ENCODE data around the gene AK8.

AK8 gene

GRCh38 chr9:132776268-132776667 lies 101.8 kb downstream of the AK8 start:
- Histone ChIP-seq H3K9ac (ENCODE audit: low read length) (no peak overlapping the region), H2AK5ac (ENCODE audit: low read length) (no peak overlapping the region), H3K4ac (ENCODE audit: low read depth, low read length) (no peak overlapping the region), H3K23ac (ENCODE audit: low read length) (no peak overlapping the region), H4K91ac (ENCODE audit: low read depth, low read length) (no peak overlapping the region), H3K79me2 (ENCODE audit: control insufficient read depth, insufficient read depth, low read length, poor library complexity) (no peaks in the 10 kb centered on the region), H2BK12ac (ENCODE audit: low read length) (no peak overlapping the region), H3K27ac (ENCODE audit: low read depth, low read length) (no peak overlapping the region), H4K8ac (ENCODE audit: low read depth, low read length) (no peak overlapping the region), H2BK5ac (ENCODE audit: low read depth, low read length, poor library complexity) (no peak overlapping the region), H3K36me3 (ENCODE audit: control insufficient read depth in 1 of 2, insufficient read depth in 2 of 2, low read length in 2 of 2) (no peaks in the 10 kb centered on the region), H3K79me1 (ENCODE audit: low read length) (no peaks in the 10 kb centered on the region), H3K27me3 (ENCODE audit: insufficient read depth, low read length) (no peaks in the 10 kb centered on the region), H2AFZ (ENCODE audit: insufficient read depth, low read length, poor library complexity) (no peak overlapping the region), H3K4me3 (ENCODE audit: low read depth, low read length) (no peak overlapping the region), H3K18ac (ENCODE audit: low read length) (no peak overlapping the region), H4K12ac (ENCODE audit: low read depth, low read length) (no peak overlapping the region), H2BK120ac (ENCODE audit: insufficient read depth, low read length, poor library complexity) (no peak overlapping the region), H3K14ac (ENCODE audit: low read length) (no peak overlapping the region), H3K4me2 (ENCODE audit: low read length) (no peak overlapping the region), H3K4me1 (ENCODE audit: control insufficient read depth in 1 of 2, insufficient read depth in 2 of 2, low read length in 2 of 2) (no peaks in the 10 kb centered on the region), H3K9me3 (ENCODE audit: insufficient read depth, low read depth, low read length) (peaks cover 5% of the 10 kb centered on the region)
- no CpG with 5 or more reads among the region's 11 CpGs for WGBS (ENCODE audit: extremely low coverage, insufficient coverage, insufficient read length)
- DNase-seq = no peak

- H4K12ac ChIP-seq (ENCODE audit: low read depth, low read length) = no peak overlapping the region
- no peaks in the 10 kb centered on the region for H3K27me3 ChIP-seq (ENCODE audit: insufficient read depth, low read length)
- H2BK120ac ChIP-seq (ENCODE audit: insufficient read depth, low read length, poor library complexity) = no peak overlapping the region
- no peak overlapping the region for H3K4ac ChIP-seq (ENCODE audit: low read depth, low read length)
- no peaks in the 10 kb centered on the region for H3K79me2 ChIP-seq (ENCODE audit: control insufficient read depth, insufficient read depth, low read length, poor library complexity)
- no peak overlapping the region for H4K91ac ChIP-seq (ENCODE audit: low read depth, low read length)
- no CpG with 5 or more reads among the region's 4 CpGs for WGBS (ENCODE audit: extremely low coverage, insufficient coverage, insufficient read length)
- no peak overlapping the region for H3K18ac ChIP-seq (ENCODE audit: low read length)
- no peak overlapping the region for H2AFZ ChIP-seq (ENCODE audit: insufficient read depth, low read length, poor library complexity)
- H3K23ac ChIP-seq (ENCODE audit: low read length) = no peak overlapping the region
- no peak overlapping the region for H2BK5ac ChIP-seq (ENCODE audit: low read depth, low read length, poor library complexity)
- no peaks in the 10 kb centered on the region for H3K4me1 ChIP-seq (ENCODE audit: control insufficient read depth in 1 of 2, insufficient read depth in 2 of 2, low read length in 2 of 2)
- no peak overlapping the region for H3K9ac ChIP-seq (ENCODE audit: low read length)
- no peaks in the 10 kb centered on the region for H3K79me1 ChIP-seq (ENCODE audit: low read length)
- no peak overlapping the region for H3K4me2 ChIP-seq (ENCODE audit: low read length)
- H3K9me3 ChIP-seq (ENCODE audit: insufficient read depth, low read depth, low read length) = peaks cover 5% of the 10 kb centered on the region
- H3K36me3 ChIP-seq (ENCODE audit: control insufficient read depth in 1 of 2, insufficient read depth in 2 of 2, low read length in 2 of 2) = no peaks in the 10 kb centered on the region
- H3K27ac ChIP-seq (ENCODE audit: low read depth, low read length) = no peak overlapping the region
- DNase-seq = no peak
- H4K8ac ChIP-seq (ENCODE audit: low read depth, low read length) = no peak overlapping the region
- no peak overlapping the region for H2AK5ac ChIP-seq (ENCODE audit: low read length)
- H3K4me3 ChIP-seq (ENCODE audit: low read depth, low read length) = no peak overlapping the region
- no peak overlapping the region for H3K14ac ChIP-seq (ENCODE audit: low read length)
- H2BK12ac ChIP-seq (ENCODE audit: low read length) = no peak overlapping the region
Observed at GRCh38 chr9:132775720-132776119, 102.4 kb downstream of the AK8 start.

GRCh38 chr9:132774886-132775285 lies 103.2 kb downstream of the AK8 start:
- Histone ChIP-seq H4K8ac (ENCODE audit: low read depth, low read length) (no peak overlapping the region), H3K79me1 (ENCODE audit: low read length) (peaks cover 1% of the 10 kb centered on the region), H3K4ac (ENCODE audit: low read depth, low read length) (no peak overlapping the region), H2AFZ (ENCODE audit: insufficient read depth, low read length, poor library complexity) (no peak overlapping the region), H3K4me1 (ENCODE audit: control insufficient read depth in 1 of 2, insufficient read depth in 2 of 2, low read length in 2 of 2) (peaks cover 0 to 4% of the 10 kb centered on the region in 2 experiments), H2BK5ac (ENCODE audit: low read depth, low read length, poor library complexity) (no peak overlapping the region), H3K27ac (ENCODE audit: low read depth, low read length) (no peak overlapping the region), H3K9ac (ENCODE audit: low read length) (no peak overlapping the region), H3K18ac (ENCODE audit: low read length) (no peak overlapping the region), H3K9me3 (ENCODE audit: insufficient read depth, low read depth, low read length) (peaks cover 5% of the 10 kb centered on the region), H3K14ac (ENCODE audit: low read length) (no peak overlapping the region), H3K27me3 (ENCODE audit: insufficient read depth, low read length) (no peaks in the 10 kb centered on the region), H3K36me3 (ENCODE audit: control insufficient read depth in 1 of 2, insufficient read depth in 2 of 2, low read length in 2 of 2) (no peaks in the 10 kb centered on the region), H3K4me2 (ENCODE audit: low read length) (no peak overlapping the region), H4K91ac (ENCODE audit: low read depth, low read length) (no peak overlapping the region), H2BK120ac (ENCODE audit: insufficient read depth, low read length, poor library complexity) (no peak overlapping the region), H2BK12ac (ENCODE audit: low read length) (no peak overlapping the region), H4K12ac (ENCODE audit: low read depth, low read length) (no peak overlapping the region), H2AK5ac (ENCODE audit: low read length) (no peak overlapping the region), H3K79me2 (ENCODE audit: control insufficient read depth, insufficient read depth, low read length, poor library complexity) (no peaks in the 10 kb centered on the region), H3K23ac (ENCODE audit: low read length) (no peak overlapping the region), H3K4me3 (ENCODE audit: low read depth, low read length) (no peak overlapping the region)
- DNase-seq = no peak
- no CpG with 5 or more reads among the region's 1 CpG for WGBS (ENCODE audit: extremely low coverage, insufficient coverage, insufficient read length)

- Histone ChIP-seq H3K79me2 (ENCODE audit: control insufficient read depth, insufficient read depth, low read length, poor library complexity) (no peaks in the 10 kb centered on the region), H3K4me3 (ENCODE audit: low read depth, low read length) (no peak overlapping the region), H3K14ac (ENCODE audit: low read length) (no peak overlapping the region), H3K36me3 (ENCODE audit: control insufficient read depth in 1 of 2, insufficient read depth in 2 of 2, low read length in 2 of 2) (no peaks in the 10 kb centered on the region), H4K8ac (ENCODE audit: low read depth, low read length) (no peak overlapping the region), H3K9ac (ENCODE audit: low read length) (no peak overlapping the region), H3K27ac (ENCODE audit: low read depth, low read length) (no peak overlapping the region), H4K91ac (ENCODE audit: low read depth, low read length) (no peak overlapping the region), H2BK5ac (ENCODE audit: low read depth, low read length, poor library complexity) (no peak overlapping the region), H3K23ac (ENCODE audit: low read length) (no peak overlapping the region), H3K18ac (ENCODE audit: low read length) (no peak overlapping the region), H2BK12ac (ENCODE audit: low read length) (no peak overlapping the region), H2BK120ac (ENCODE audit: insufficient read depth, low read length, poor library complexity) (no peak overlapping the region), H2AFZ (ENCODE audit: insufficient read depth, low read length, poor library complexity) (no peak overlapping the region), H3K4me1 (ENCODE audit: control insufficient read depth in 1 of 2, insufficient read depth in 2 of 2, low read length in 2 of 2) (peaks cover 2 to 8% of the 10 kb centered on the region in 2 experiments), H3K4me2 (ENCODE audit: low read length) (no peak overlapping the region), H3K27me3 (ENCODE audit: insufficient read depth, low read length) (no peaks in the 10 kb centered on the region), H3K9me3 (ENCODE audit: insufficient read depth, low read depth, low read length) (peaks cover 5% of the 10 kb centered on the region), H3K79me1 (ENCODE audit: low read length) (peaks cover 2% of the 10 kb centered on the region), H2AK5ac (ENCODE audit: low read length) (no peak overlapping the region), H3K4ac (ENCODE audit: low read depth, low read length) (no peak overlapping the region), H4K12ac (ENCODE audit: low read depth, low read length) (no peak overlapping the region)
- WGBS (ENCODE audit: extremely low coverage, insufficient coverage, insufficient read length) = no CpG with 5 or more reads among the region's 7 CpGs
- no peak for DNase-seq
Observed at GRCh38 chr9:132773764-132774339, 104.2 kb downstream of the AK8 start.
